OCI-LY1 (cell line): ENCODE results near the gene NDC1.

Experiments used
- H2AFZ ChIP-seq: fragments of 200-600 bp; sonication (generic), shearing (Covaris generic); 2 replicates; pipeline ENCODE4 v1.6.0; 2014; ENCODE audit warnings: antibody characterized with exemption, mild to moderate bottlenecking, low read length
- H3F3A ChIP-seq: fragments of 200-600 bp; sonication (generic), shearing (Covaris generic); 2 replicates; pipeline ENCODE4 v1.6.0; 2014; ENCODE audit warnings: mild to moderate bottlenecking, antibody characterized with exemption, low read length, moderate library complexity; ENCODE audit not compliant: insufficient read depth
- H3K27ac ChIP-seq: fragments of 200-600 bp; sonication (generic); 2 replicates; pipeline ENCODE4 v1.5.1; 2014; ENCODE audit warnings: low read length, mixed run types, mild to moderate bottlenecking, low read depth; ENCODE audit not compliant: poor library complexity, severe bottlenecking
- H3K27me3 ChIP-seq: fragments of 200-600 bp; sonication (generic); 2 replicates; pipeline ENCODE4 v1.6.0; 2014; ENCODE audit warnings: antibody characterized with exemption, mild to moderate bottlenecking, low read length, moderate library complexity; ENCODE audit not compliant: insufficient read depth
- H3K36me3 ChIP-seq: fragments of 200-600 bp; sonication (generic); 2 replicates; pipeline ENCODE4 v1.6.1; 2014; ENCODE audit warnings: mild to moderate bottlenecking, antibody characterized with exemption, low read length, moderate library complexity, mixed read lengths; ENCODE audit not compliant: insufficient read depth
- H3K4me1 ChIP-seq: fragments of 200-600 bp; sonication (generic); 2 replicates; pipeline ENCODE4 v1.5.1; 2014; ENCODE audit warnings: mild to moderate bottlenecking, low read length, moderate library complexity; ENCODE audit not compliant: insufficient read depth, severe bottlenecking
- H3K4me2 ChIP-seq: fragments of 200-600 bp; sonication (generic), shearing (Covaris generic); 2 replicates; pipeline ENCODE4 v1.6.1; 2014; ENCODE audit warnings: low read length
- H3K4me3 ChIP-seq: fragments of 200-600 bp; sonication (generic); 2 replicates; pipeline ENCODE4 v1.5.1; 2014; ENCODE audit warnings: low read length, low read depth, mild to moderate bottlenecking, mixed read lengths; ENCODE audit not compliant: poor library complexity, severe bottlenecking
- H3K79me2 ChIP-seq: fragments of 200-600 bp; shearing (Covaris generic); 2 replicates; pipeline ENCODE4 v1.6.1; 2016; ENCODE audit warnings: mixed run types, low read length, mixed read lengths; ENCODE audit not compliant: insufficient read depth
- H3K9ac ChIP-seq: fragments of 200-600 bp; sonication (generic), shearing (Covaris generic); 2 replicates; pipeline ENCODE4 v1.6.1; 2014; ENCODE audit warnings: mild to moderate bottlenecking, low read length, mixed read lengths
- H3K9me2 ChIP-seq: fragments of 200-600 bp; sonication (generic), shearing (Covaris generic); 2 replicates; pipeline ENCODE4 v1.6.1; 2014; ENCODE audit warnings: low read depth, mild to moderate bottlenecking, low read length, mixed read lengths
- H3K9me3 ChIP-seq: fragments of 200-600 bp; shearing (Covaris generic); 2 replicates; pipeline ENCODE4 v1.6.1; 2014; ENCODE audit warnings: low read length, mixed read lengths
- H4K20me1 ChIP-seq: fragments of 200-600 bp; sonication (generic), shearing (Covaris generic); 2 replicates; pipeline ENCODE4 v1.6.0; 2016; ENCODE audit warnings: mild to moderate bottlenecking, low read length; ENCODE audit not compliant: insufficient read depth
- CTCF ChIP-seq: fragments of 200-600 bp; sonication (generic), shearing (Covaris generic); IDR thresholded peaks from 2 replicates; pipeline ENCODE4 v1.5.1; 2017; ENCODE audit warnings: mild to moderate bottlenecking, antibody characterized with exemption, low read length, moderate library complexity, mixed read lengths
- EZH2 ChIP-seq: fragments of 200-600 bp; sonication (generic), shearing (Covaris generic); IDR thresholded peaks from 2 replicates; pipeline ENCODE4 v1.8.0; 2017; ENCODE audit warnings: borderline replicate concordance, mixed run types, mild to moderate bottlenecking, antibody characterized with exemption, low read length, moderate library complexity, mixed read lengths

NDC1 gene

GRCh38 chr1:53731043-53731600, 107.0 kb downstream of the NDC1 start:
- H3K36me3 ChIP-seq, result no peaks in the 10 kb centered on the region
- H3K4me3 ChIP-seq, result no peak overlapping the region
- no peak overlapping the region for H2AFZ ChIP-seq
- H3K27ac ChIP-seq, result no peak overlapping the region
- no peaks in the 10 kb centered on the region for H3K9me3 ChIP-seq
- no peaks in the 10 kb centered on the region for H4K20me1 ChIP-seq
- no peaks in the 10 kb centered on the region for H3K4me1 ChIP-seq
- peaks cover 8% of the 10 kb centered on the region; the same call in 1 of the 2 replicates for H3K27me3 ChIP-seq
- H3K9me2 ChIP-seq, result no peaks in the 10 kb centered on the region
- H3K9ac ChIP-seq, result no peak overlapping the region
- H3K4me2 ChIP-seq, result no peak overlapping the region
- no peaks in the 10 kb centered on the region for H3F3A ChIP-seq
- TF ChIP-seq EZH2 (no peak), CTCF (no peak)
- H3K79me2 ChIP-seq, result no peaks in the 10 kb centered on the region

- no peak overlapping the region for H3K4me2 ChIP-seq
- no peaks in the 10 kb centered on the region for H3K9me3 ChIP-seq
- H3K4me3 ChIP-seq, result no peak overlapping the region
- no peak overlapping the region for H2AFZ ChIP-seq
- no peak overlapping the region for H3K27ac ChIP-seq
- no peaks in the 10 kb centered on the region for H3K79me2 ChIP-seq
- H4K20me1 ChIP-seq, result no peaks in the 10 kb centered on the region
- H3F3A ChIP-seq, result no peaks in the 10 kb centered on the region
- H3K4me1 ChIP-seq, result no peaks in the 10 kb centered on the region
- H3K9me2 ChIP-seq, result no peaks in the 10 kb centered on the region
- no peak overlapping the region for H3K9ac ChIP-seq
- H3K36me3 ChIP-seq, result no peaks in the 10 kb centered on the region
- H3K27me3 ChIP-seq, result peaks cover 8% of the 10 kb centered on the region; the same call in 1 of the 2 replicates
- TF ChIP-seq EZH2 (no peak), CTCF (no peak)
Measured at GRCh38 chr1:53730224-53730865, 107.8 kb downstream of the NDC1 start.

- Histone ChIP-seq H3K9me2 (no peaks in the 10 kb centered on the region), H3K4me3 (no peak overlapping the region), H3K27ac (no peak overlapping the region), H2AFZ (no peak overlapping the region), H3F3A (no peaks in the 10 kb centered on the region), H3K4me2 (no peak overlapping the region), H3K27me3 (peaks cover 8% of the 10 kb centered on the region; the same call in 1 of the 2 replicates), H3K36me3 (no peaks in the 10 kb centered on the region), H4K20me1 (no peaks in the 10 kb centered on the region), H3K4me1 (no peaks in the 10 kb centered on the region), H3K79me2 (no peaks in the 10 kb centered on the region), H3K9ac (no peak overlapping the region), H3K9me3 (no peaks in the 10 kb centered on the region)
- TF ChIP-seq EZH2, result no peak
Measured at GRCh38 chr1:53729456-53730223, 108.5 kb downstream of the NDC1 start.
